Kidney epithelial cell (primary cell): ENCODE data around the gene SLC22A17. TPM values are rescaled to one million over a fixed set of nuclear protein-coding genes. Genes with fewer than 3 reads are reported as not detected.

Source experiments
- DNase-seq: peaks from one replicate; pipeline ENCODE4 v3.0.0-alpha.2; 2010; ENCODE audit warnings: low read depth
- H3K27me3 ChIP-seq: 2 replicates; pipeline ENCODE4 v1.6.0; 2011; ENCODE audit warnings: low read length; ENCODE audit not compliant: control insufficient read depth, insufficient read depth
- H3K36me3 ChIP-seq: 2 replicates; pipeline ENCODE4 v1.5.1; 2011; ENCODE audit warnings: low read length; ENCODE audit not compliant: control insufficient read depth, insufficient read depth
- H3K4me3 ChIP-seq: 2 replicates; pipeline ENCODE4 v1.5.1; 2011; ENCODE audit warnings: low read depth, mild to moderate bottlenecking, control low read depth, low read length
- total RNA-seq: library from RNA; depleted of rRNA; stranded (reverse); fragments of >200 nt; gene quantifications from 2 replicates; pipeline ENCODE4 v1.2.3, GENCODE V29; 2015
- TF ChIP-seq, protein P1 (sequence below): IDR thresholded peaks from 2 replicates; pipeline ENCODE4 v1.5.1; 2011; ENCODE audit warnings: mild to moderate bottlenecking, moderate library complexity, low read length, control low read depth, inconsistent platforms; ENCODE audit not compliant: insufficient read depth, poor library complexity, severe bottlenecking

Gene SLC22A17
- total RNA-seq, 1 donor from 2014 or later = 7.8 TPM

DNA sequence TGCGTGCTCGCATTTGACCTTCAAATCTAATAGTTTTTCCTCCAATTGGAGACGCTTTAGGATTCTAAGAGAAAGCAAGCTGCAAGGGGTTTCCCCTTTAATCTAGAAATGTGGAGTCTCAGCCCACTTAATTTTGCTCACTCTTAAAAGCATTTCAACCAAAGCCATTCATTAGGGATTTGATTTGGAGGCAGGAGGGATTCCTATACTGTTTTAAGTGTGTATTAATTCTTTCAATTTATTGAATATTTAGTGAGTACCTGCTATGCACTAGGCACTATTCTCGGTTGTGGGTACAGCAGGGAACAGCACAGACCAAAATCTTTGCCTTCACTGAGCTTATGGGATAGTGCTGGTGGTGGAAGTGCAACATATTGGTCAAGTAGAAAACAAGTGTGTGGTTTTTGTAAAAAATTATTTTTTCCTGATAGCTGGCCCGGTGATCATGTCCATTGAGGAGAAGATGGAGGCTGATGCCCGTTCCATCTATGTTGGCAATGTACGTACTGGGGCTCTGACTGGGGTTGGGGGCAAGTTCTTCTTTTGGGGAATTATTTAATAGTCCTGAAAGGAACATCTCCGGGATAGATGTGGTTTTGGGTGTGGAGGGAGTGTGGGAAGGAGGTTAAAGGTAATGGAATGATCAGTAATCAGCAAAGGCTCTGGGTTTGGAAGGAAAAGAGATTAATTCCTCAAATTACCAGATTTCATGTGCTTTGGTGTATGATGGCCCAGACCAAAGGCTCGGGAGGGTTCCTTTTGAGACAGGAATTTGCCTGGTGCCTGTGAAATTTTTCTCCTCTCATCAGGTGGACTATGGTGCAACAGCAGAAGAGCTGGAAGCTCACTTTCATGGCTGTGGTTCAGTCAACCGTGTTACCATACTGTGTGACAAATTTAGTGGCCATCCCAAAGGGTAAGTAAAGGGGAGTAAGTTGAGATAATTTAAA is 29.8 kb downstream of the SLC22A17 start:
- no peaks in the 10 kb centered on the region for H3K36me3 ChIP-seq
- DNase-seq = no peak
- TF ChIP-seq, protein P1, sequence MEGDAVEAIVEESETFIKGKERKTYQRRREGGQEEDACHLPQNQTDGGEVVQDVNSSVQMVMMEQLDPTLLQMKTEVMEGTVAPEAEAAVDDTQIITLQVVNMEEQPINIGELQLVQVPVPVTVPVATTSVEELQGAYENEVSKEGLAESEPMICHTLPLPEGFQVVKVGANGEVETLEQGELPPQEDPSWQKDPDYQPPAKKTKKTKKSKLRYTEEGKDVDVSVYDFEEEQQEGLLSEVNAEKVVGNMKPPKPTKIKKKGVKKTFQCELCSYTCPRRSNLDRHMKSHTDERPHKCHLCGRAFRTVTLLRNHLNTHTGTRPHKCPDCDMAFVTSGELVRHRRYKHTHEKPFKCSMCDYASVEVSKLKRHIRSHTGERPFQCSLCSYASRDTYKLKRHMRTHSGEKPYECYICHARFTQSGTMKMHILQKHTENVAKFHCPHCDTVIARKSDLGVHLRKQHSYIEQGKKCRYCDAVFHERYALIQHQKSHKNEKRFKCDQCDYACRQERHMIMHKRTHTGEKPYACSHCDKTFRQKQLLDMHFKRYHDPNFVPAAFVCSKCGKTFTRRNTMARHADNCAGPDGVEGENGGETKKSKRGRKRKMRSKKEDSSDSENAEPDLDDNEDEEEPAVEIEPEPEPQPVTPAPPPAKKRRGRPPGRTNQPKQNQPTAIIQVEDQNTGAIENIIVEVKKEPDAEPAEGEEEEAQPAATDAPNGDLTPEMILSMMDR = no peak

DNA sequence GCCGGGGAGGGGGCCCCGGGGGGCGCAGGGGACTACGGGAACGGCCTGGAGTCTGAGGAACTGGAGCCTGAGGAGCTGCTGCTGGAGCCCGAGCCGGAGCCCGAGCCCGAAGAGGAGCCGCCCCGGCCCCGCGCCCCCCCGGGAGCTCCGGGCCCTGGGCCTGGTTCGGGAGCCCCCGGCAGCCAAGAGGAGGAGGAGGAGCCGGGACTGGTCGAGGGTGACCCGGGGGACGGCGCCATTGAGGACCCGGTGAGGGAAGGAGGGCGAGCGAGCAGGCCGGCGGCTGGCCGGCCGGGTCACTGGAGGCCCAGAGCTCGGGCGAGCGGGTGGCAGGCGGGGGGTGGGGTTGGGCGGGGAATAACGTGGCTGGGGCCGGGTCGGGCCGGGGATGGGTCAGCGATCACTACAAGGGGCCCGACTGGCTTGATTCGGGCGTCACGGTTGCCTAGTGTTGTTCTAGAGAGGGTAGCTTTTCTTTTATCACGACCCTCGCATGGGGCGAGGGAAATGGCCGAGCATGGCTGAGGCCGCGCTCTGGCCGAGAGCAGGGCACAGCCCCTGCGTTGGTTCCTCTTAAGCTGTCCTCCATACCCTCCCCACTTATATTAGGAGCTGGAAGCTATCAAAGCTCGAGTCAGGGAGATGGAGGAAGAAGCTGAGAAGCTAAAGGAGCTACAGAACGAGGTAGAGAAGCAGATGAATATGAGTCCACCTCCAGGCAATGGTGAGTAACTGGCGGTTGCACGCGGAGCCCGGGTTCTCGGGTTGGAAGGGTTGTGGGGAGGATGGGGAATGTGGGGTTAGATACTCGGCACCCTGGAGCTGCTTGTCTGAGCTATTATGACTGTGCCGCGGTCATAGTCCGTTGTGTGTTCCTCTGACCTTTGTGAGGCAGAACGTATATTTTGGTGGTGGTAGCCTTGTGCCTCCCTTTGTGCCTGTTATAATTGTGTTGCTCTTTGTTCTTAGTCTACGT is 30.8 kb downstream of the SLC22A17 start:
- Histone ChIP-seq H3K4me3 (peak overlapping the region; percentile 96), H3K36me3 (no peaks in the 10 kb centered on the region), H3K27me3 (no peaks in the 10 kb centered on the region)
- no peak for DNase-seq
- TF ChIP-seq, protein P1 = no peak

More for the DNA sequence above, 29.8 kb downstream of the SLC22A17 start:
- H3K27me3 ChIP-seq = no peaks in the 10 kb centered on the region
- peak overlapping the region; percentile 96 for H3K4me3 ChIP-seq

DNA sequence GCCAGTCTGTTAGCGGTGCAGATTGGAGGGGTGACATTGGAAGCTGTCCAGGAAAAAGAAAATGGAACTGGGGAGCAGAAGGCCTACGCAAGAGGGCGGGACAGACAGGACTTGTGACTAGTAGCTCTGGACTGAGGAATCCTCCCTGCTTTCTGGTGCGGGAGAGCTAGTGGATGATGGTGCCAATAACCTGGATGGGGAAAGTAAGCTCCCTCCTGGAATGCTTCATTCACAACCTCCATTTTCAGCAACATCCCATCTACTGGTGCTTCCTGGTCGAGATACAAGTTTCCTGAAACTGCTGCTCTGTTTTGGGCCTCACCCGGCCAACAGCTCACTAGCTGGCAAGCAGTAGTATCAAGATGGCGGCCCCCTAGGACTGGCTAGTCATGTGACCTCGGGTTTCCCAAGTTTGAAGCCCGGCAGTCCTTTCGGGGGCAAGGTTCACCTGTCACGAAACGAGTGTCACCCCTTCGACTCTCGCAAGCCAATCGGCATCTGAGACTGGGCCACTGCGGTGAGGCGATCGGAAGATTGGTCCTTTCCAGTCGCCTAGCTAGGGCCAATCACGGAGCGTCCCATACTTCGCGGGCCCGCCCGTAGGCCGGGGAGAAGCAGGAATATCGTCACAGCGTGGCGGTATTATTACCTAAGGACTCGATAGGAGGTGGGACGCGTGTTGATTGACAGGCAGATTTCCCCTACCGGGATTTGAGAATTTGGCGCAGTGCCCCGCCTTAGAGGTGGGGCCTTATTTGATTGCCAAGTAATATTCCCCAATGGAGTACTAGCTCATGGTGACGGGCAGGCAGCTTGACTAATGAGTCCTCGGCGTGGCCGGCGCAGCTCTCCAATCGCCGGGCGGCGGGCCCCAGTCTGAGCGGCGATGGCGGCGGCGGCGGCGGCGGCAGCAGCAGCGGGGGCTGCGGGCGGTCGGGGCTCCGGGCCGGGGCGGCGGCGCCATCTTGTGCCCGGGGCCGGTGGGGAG is 31.8 kb downstream of the SLC22A17 start, which contains the start of gene PABPN1:
Gene PABPN1, plus strand, starts transcription at position 874 of the 988 bp plus-strand sequence. Its CDS starts 13 bp downstream, at position 887.
- TF ChIP-seq, protein P1 = no peak
- Histone ChIP-seq H3K36me3 (no peaks in the 10 kb centered on the region), H3K4me3 (peak within 1 kb of the TSS; percentile 96), H3K27me3 (no peaks in the 10 kb centered on the region)
- DNase-seq = peak; percentile 99

DNA sequence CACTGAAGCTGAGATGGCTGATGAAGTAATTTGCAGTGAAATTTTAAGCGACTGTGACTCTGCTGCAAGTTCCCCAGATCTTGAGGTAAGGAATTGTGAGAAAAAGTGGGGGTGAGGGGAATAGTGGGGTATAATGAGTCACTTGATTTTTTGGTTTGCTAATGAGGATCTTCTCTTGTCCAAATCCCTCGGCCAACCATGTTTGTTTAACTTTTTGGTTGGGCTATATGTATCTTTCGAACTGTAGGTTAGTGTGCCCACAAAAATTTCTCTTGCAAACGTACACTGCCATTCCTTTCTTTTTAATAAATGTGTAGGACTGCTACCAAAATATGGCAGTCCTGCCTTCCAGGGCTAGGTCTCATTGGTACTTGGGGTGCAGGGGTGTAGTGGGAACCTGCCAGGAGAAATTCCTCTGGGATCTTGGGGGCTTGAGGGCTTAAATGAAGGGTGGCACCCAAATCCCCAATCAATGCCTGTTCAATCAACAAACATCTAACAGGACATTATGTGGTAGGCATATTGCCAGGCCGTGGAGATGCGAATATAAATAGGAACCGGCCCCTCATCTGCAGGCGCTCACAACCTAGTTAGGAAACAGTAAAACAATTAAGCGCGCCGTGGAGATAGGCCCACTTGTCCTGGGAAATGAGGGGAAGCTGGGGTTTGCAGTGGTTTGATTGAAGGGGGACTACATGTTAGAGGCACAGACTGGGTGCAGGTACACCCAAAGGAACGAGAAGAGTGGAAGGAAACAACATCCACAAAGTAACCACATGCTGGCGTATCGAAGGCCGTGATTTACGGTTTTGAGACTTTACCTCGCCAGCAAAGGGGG is 32.7 kb downstream of the SLC22A17 start:
- no peak for DNase-seq
- TF ChIP-seq, protein P1 = no peak
- no peaks in the 10 kb centered on the region for H3K36me3 ChIP-seq

More for the DNA sequence above, 32.7 kb downstream of the SLC22A17 start:
- H3K4me3 ChIP-seq = no peak overlapping the region
- no peaks in the 10 kb centered on the region for H3K27me3 ChIP-seq
